ENCODE results near the gene TM9SF2.
"Not testable (repeated sequence)": the region's sequence is repeated elsewhere in the genome, so short reads cannot be mapped to it uniquely, and the experiment has no call there.

TM9SF2 gene

DNA sequence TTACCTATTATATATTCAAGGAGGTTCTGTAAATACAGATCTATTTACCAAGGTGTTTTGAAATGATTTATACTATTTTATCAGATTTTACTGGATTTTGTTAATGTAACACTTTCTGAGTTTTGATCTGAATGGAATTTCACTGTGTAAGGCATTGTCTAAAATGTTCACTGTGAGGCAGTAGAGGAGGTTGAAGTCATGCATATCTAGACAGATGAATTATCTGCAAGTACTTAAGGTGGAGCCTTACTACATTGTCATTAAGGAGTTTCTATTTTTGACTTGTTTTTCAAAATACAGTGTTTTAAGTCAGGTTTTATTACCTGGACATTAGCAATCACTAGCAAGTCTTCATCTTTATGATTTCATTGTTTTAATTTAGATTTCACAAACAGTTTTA, 62.1 kb downstream of the TM9SF2 start:
- no peak for TF ChIP-seq CTCF (IDR thresholded peaks at IDR 0.05)
- no peak for DNase-seq
- Histone ChIP-seq H3K27ac (no peak overlapping the region), H3K27me3 (no peaks in the 10 kb centered on the region), H3K4me3 (no peak overlapping the region), H3K9me3 (no peaks in the 10 kb centered on the region), H3K4me1 (no peaks in the 10 kb centered on the region), H3K36me3 (peaks cover 19 to 41% (median 29%) of the 10 kb centered on the region in 3 donors)
- intact Hi-C loops (cut with DNase I; ENCODE audit: low total_unique reads) = no loop called here

DNA sequence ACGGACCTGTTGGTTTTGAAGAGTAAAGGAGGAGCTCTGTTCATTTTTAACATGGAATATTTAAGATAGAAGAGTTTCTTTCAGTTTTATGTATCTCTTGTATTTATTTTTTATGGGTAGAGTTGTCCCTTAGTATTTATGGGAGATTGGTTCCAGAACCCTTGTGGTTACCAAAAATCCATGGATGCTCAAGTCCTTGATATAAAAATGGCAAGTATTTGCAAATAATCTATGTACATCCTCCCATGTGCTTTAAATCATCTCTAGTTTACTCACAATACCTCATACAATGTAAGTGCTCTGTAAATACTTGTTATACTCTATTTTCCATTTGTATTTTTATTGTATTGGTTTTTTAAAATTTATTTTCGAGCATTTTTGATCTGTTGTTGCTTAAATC, 63.1 kb downstream of the TM9SF2 start:
- H3K36me3 ChIP-seq = peaks cover 19 to 41% (median 29%) of the 10 kb centered on the region in 3 donors
- H3K4me1 ChIP-seq = no peaks in the 10 kb centered on the region
- no peak overlapping the region for H3K4me3 ChIP-seq
- no peak overlapping the region for H3K27ac ChIP-seq
- no peak for DNase-seq
- H3K9me3 ChIP-seq = no peaks in the 10 kb centered on the region
- TF ChIP-seq CTCF (IDR thresholded peaks at IDR 0.05) = no peak
- intact Hi-C loops (cut with DNase I; ENCODE audit: low total_unique reads) = no loop called here
- H3K27me3 ChIP-seq = no peaks in the 10 kb centered on the region

- H3K4me3 ChIP-seq = no peak overlapping the region
Observed at GRCh38 chr13:99565478-99566124, 64.3 kb downstream of the TM9SF2 start.

GRCh38 chr13:99566125-99567083, 65.1 kb downstream of the TM9SF2 start:
- H3K27me3 ChIP-seq = no peaks in the 10 kb centered on the region
- H3K9me3 ChIP-seq = no peaks in the 10 kb centered on the region
- DNase-seq = no peak
- no peaks in the 10 kb centered on the region for H3K4me1 ChIP-seq
- H3K27ac ChIP-seq = no peak overlapping the region
- intact Hi-C loops (cut with DNase I; ENCODE audit: low total_unique reads) = no loop called here
- H3K4me3 ChIP-seq = no peak overlapping the region
- H3K36me3 ChIP-seq = peaks cover 15 to 29% (median 16%) of the 10 kb centered on the region in 3 donors
- TF ChIP-seq CTCF (IDR thresholded peaks at IDR 0.05) = no peak

More at GRCh38 chr13:99565478-99566124, 64.3 kb downstream of the TM9SF2 start:
- TF ChIP-seq CTCF (IDR thresholded peaks at IDR 0.05) = no peak
- Histone ChIP-seq H3K9me3 (no peaks in the 10 kb centered on the region), H3K36me3 (peaks cover 15 to 30% (median 22%) of the 10 kb centered on the region in 3 donors), H3K27me3 (no peaks in the 10 kb centered on the region), H3K4me1 (no peaks in the 10 kb centered on the region), H3K27ac (no peak overlapping the region)
- intact Hi-C loops (cut with DNase I; ENCODE audit: low total_unique reads) = no loop called here
- DNase-seq = no peak

- H3K27ac ChIP-seq; H3K27me3 ChIP-seq; H3K9me3 ChIP-seq; DNase-seq; intact Hi-C loops (cut with DNase I; ENCODE audit: low total_unique reads); H3K4me3 ChIP-seq; H3K4me1 ChIP-seq: not testable (repeated sequence)
- H3K36me3 ChIP-seq = peaks cover 8 to 29% (median 15%) of the 10 kb centered on the region in 3 donors
Observed at GRCh38 chr13:99568901-99569300, 67.6 kb downstream of the TM9SF2 start.

GRCh38 chr13:99572131-99572530, 70.9 kb downstream of the TM9SF2 start:
- Histone ChIP-seq H3K9me3 (no peaks in the 10 kb centered on the region), H3K27ac (no peak overlapping the region), H3K27me3 (no peaks in the 10 kb centered on the region), H3K4me3 (no peak overlapping the region), H3K4me1 (no peaks in the 10 kb centered on the region), H3K36me3 (no peaks in the 10 kb centered on the region)
- no peak for TF ChIP-seq CTCF (IDR thresholded peaks at IDR 0.05)
- intact Hi-C loops (cut with DNase I; ENCODE audit: low total_unique reads) = no loop called here
- DNase-seq = no peak
